Measurements from ENCODE around the gene ERCC6L2. TPM values are rescaled to one million over a fixed set of nuclear protein-coding genes. Genes with fewer than 3 reads are reported as not detected.

ERCC6L2 gene
- total RNA-seq, 1 experiment from 2014 or later = 43.0 TPM

- no peak; the same call in 1 of the 2 replicates for TF ChIP-seq AFF4 (CRISPR knock-in tag; IDR thresholded peaks at IDR 0.05; ENCODE audit: borderline replicate concordance)
- TF ChIP-seq ARID4B (CRISPR knock-in tag; IDR thresholded peaks at IDR 0.05; ENCODE audit: borderline replicate concordance) = 0 out of 2 replicates have a peak, but pooled peaks have one; percentile 87
- TF ChIP-seq ATF3 (CRISPR knock-in tag; conservative IDR thresholded peaks at IDR 0.05) = no peak
- no peak; the same call in 1 of the 2 replicates for TF ChIP-seq HMGA2 (CRISPR knock-in tag; IDR thresholded peaks at IDR 0.05)
- no peak for TF ChIP-seq CBFB (CRISPR knock-in tag; IDR thresholded peaks at IDR 0.05; ENCODE audit: low read depth)
- TF ChIP-seq ZNF281 (CRISPR knock-in tag; IDR thresholded peaks at IDR 0.05) = peak; percentile 40; the same call in 1 of the 2 replicates
- peak; percentile 89; the same call in 1 of the 2 replicates for TF ChIP-seq PREB (CRISPR knock-in tag; IDR thresholded peaks at IDR 0.05; ENCODE audit: borderline replicate concordance)
- peak; percentile 29; the same call in 1 of the 2 replicates for TF ChIP-seq NFYB (CRISPR knock-in tag; conservative IDR thresholded peaks at IDR 0.05; ENCODE audit: low read depth)
- peak; percentile 10; the same call in 1 of the 2 replicates for TF ChIP-seq NR2C2 (CRISPR knock-in tag; IDR thresholded peaks at IDR 0.05)
- 0 out of 2 replicates have a peak, but pooled peaks have one; percentile 29 for TF ChIP-seq ZMAT4 (CRISPR knock-in tag; IDR thresholded peaks at IDR 0.05)
Measured at GRCh38 chr9:95875305-95876137, at the start of gene ERCC6L2 (continued).

All from WTC11 (cell line).